ENCODE results near the gene RMND5B. TPM values are rescaled to one million over a fixed set of nuclear protein-coding genes. Genes with fewer than 3 reads are reported as not detected.

The RMND5B gene
- total RNA-seq, 1 donor from 2014 or later: 81.6 TPM

- Histone ChIP-seq H3K9me3 (no peaks in the 10 kb centered on the region), H3K4me1 (no peaks in the 10 kb centered on the region), H3K27me3 (no peaks in the 10 kb centered on the region), H3K4me3 (no peak overlapping the region), H3K36me3 (no peaks in the 10 kb centered on the region), H3K27ac (no peak overlapping the region)
- intact Hi-C loops (cut with DNase I): no loop called here
- no peak for TF ChIP-seq CTCF (IDR thresholded peaks at IDR 0.05)
- no peak for DNase-seq (ENCODE audit: low spot score in 2 of 2)
These were observed 58.6 kb downstream of the RMND5B start for GRCh38 chr5:178189433-178189832.

GRCh38 chr5:178191661-178192060 is 60.8 kb downstream of the RMND5B start:
- H3K36me3 ChIP-seq: no peaks in the 10 kb centered on the region
- no peak overlapping the region for H3K27ac ChIP-seq
- no peaks in the 10 kb centered on the region for H3K27me3 ChIP-seq
- H3K4me1 ChIP-seq: no peaks in the 10 kb centered on the region
- DNase-seq (ENCODE audit: low spot score in 2 of 2): no peak
- no peak for TF ChIP-seq CTCF (IDR thresholded peaks at IDR 0.05)
- no peaks in the 10 kb centered on the region for H3K9me3 ChIP-seq
- H3K4me3 ChIP-seq: no peak overlapping the region
- intact Hi-C loops (cut with DNase I): no loop called here

- Histone ChIP-seq H3K4me1 (no peaks in the 10 kb centered on the region), H3K4me3 (no peak overlapping the region), H3K27me3 (no peaks in the 10 kb centered on the region), H3K9me3 (no peaks in the 10 kb centered on the region), H3K27ac (no peak overlapping the region), H3K36me3 (no peaks in the 10 kb centered on the region)
- intact Hi-C loops (cut with DNase I): no loop called here
- no peak for DNase-seq (ENCODE audit: low spot score in 2 of 2)
- no peak for TF ChIP-seq CTCF (IDR thresholded peaks at IDR 0.05)
These were observed 61.4 kb downstream of the RMND5B start for GRCh38 chr5:178192244-178192643.

GRCh38 chr5:178192787-178193186 is 62.0 kb downstream of the RMND5B start:
- no peak overlapping the region for H3K4me3 ChIP-seq
- intact Hi-C loops (cut with DNase I): no loop called here
- no peaks in the 10 kb centered on the region for H3K36me3 ChIP-seq
- no peaks in the 10 kb centered on the region for H3K4me1 ChIP-seq
- H3K9me3 ChIP-seq: no peaks in the 10 kb centered on the region
- no peaks in the 10 kb centered on the region for H3K27me3 ChIP-seq
- DNase-seq (ENCODE audit: low spot score in 2 of 2): no peak
- no peak overlapping the region for H3K27ac ChIP-seq
- TF ChIP-seq CTCF (IDR thresholded peaks at IDR 0.05): no peak

GRCh38 chr5:178193251-178193809 is 62.5 kb downstream of the RMND5B start:
- DNase-seq (ENCODE audit: low spot score in 2 of 2): no peak
- Histone ChIP-seq H3K4me1 (no peaks in the 10 kb centered on the region), H3K27ac (no peak overlapping the region), H3K4me3 (no peak overlapping the region), H3K9me3 (no peaks in the 10 kb centered on the region), H3K36me3 (no peaks in the 10 kb centered on the region), H3K27me3 (no peaks in the 10 kb centered on the region)
- TF ChIP-seq CTCF (IDR thresholded peaks at IDR 0.05): no peak
- intact Hi-C loops (cut with DNase I): no loop called here

- no peaks in the 10 kb centered on the region for H3K27me3 ChIP-seq
- H3K9me3 ChIP-seq: no peaks in the 10 kb centered on the region
- H3K4me3 ChIP-seq: no peak overlapping the region
- DNase-seq (ENCODE audit: low spot score in 2 of 2): no peak
- intact Hi-C loops (cut with DNase I): no loop called here
- H3K36me3 ChIP-seq: no peaks in the 10 kb centered on the region
- no peaks in the 10 kb centered on the region for H3K4me1 ChIP-seq
- H3K27ac ChIP-seq: no peak overlapping the region
- TF ChIP-seq CTCF (IDR thresholded peaks at IDR 0.05): no peak
These were observed 63.2 kb downstream of the RMND5B start for GRCh38 chr5:178194026-178194425.

All from ascending aorta (tissue), 2 donors.